Nephron (organoid): ENCODE data around the gene EFNB3.

Experiments used
- H3K27ac Mint-ChIP-seq, 3 experiments: 2 replicates each; pipeline ENCODE4 v1.8.0; 2020; ENCODE audit warnings: mixed read lengths in 3 of 3, mild to moderate bottlenecking in 2 of 3, moderate library complexity in 1 of 3
- H3K27me3 Mint-ChIP-seq: 2 replicates; pipeline ENCODE4 v1.8.0; 2021; ENCODE audit warnings: low read depth, mild to moderate bottlenecking, moderate library complexity, mixed read lengths
- H3K36me3 Mint-ChIP-seq: 2 replicates; pipeline ENCODE4 v1.8.0; 2020; ENCODE audit warnings: low read depth, mixed read lengths
- H3K4me1 Mint-ChIP-seq: 2 replicates; pipeline ENCODE4 v1.8.0; 2020; ENCODE audit warnings: mixed read lengths
- H3K4me3 Mint-ChIP-seq, 3 experiments: 2 replicates each; pipeline ENCODE4 v1.8.0; 2020; ENCODE audit warnings: mild to moderate bottlenecking in 3 of 3, mixed read lengths in 3 of 3, moderate library complexity in 2 of 3
- H3K9me3 Mint-ChIP-seq: 2 replicates; pipeline ENCODE4 v1.8.0; 2020; ENCODE audit warnings: mixed read lengths
- TF ChIP-seq, protein P1 (sequence below), 3 experiments: fragments of 200-600 bp; sonication (generic); IDR thresholded peaks; one replicate each; pipeline ENCODE4 v1.5.0; 2021; ENCODE audit warnings: antibody characterized with exemption in 3 of 3; ENCODE audit not compliant: unreplicated experiment in 3 of 3

EFNB3 gene, protein sequence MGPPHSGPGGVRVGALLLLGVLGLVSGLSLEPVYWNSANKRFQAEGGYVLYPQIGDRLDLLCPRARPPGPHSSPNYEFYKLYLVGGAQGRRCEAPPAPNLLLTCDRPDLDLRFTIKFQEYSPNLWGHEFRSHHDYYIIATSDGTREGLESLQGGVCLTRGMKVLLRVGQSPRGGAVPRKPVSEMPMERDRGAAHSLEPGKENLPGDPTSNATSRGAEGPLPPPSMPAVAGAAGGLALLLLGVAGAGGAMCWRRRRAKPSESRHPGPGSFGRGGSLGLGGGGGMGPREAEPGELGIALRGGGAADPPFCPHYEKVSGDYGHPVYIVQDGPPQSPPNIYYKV

DNA sequence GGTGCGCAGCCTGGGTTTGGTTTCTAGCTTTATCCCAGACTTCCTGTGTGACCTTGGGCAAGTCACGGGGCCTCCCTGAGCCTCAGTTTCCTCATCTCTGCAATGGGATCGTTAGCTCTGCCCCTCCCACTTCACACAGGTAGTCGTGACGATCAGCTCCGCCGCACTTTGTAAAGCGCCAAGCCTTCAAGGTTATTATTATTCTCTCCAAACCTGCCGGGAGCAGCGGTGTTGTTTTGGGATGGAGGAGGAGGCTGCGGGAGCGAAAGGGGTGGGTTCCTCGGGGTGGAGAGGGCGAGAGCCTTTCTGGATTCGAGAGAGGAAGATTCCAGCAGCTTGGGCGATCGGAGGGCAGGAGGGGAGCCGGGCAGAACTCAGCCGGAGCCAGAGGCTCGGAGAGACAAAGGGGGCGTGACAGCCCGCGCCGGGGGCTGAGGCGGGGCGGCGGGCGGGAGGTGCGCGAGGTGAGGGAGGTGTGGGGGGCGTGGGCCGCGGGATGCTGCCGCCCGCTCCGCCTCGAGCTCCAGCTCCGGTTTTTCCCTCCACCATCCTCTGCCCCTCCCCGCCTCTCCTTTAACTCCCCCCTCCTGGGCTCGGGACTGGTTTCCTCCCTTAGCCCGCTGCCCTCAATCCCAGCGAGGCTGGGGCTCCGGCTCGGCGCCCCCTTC, at the start of gene EFNB3:
Gene EFNB3, plus strand, starts transcription at position 602 of the 668 bp plus-strand sequence. CDS start 397 bp downstream, outside the sequence.
- H3K9me3 Mint-ChIP-seq, result no peaks in the 10 kb centered on the region
- H3K27ac Mint-ChIP-seq, result peak within 1 kb of the TSS in 2 of 3 experiments; percentile 65 to 90
- H3K27me3 Mint-ChIP-seq, result peaks cover 29% of the 10 kb centered on the region
- TF ChIP-seq, protein P1, sequence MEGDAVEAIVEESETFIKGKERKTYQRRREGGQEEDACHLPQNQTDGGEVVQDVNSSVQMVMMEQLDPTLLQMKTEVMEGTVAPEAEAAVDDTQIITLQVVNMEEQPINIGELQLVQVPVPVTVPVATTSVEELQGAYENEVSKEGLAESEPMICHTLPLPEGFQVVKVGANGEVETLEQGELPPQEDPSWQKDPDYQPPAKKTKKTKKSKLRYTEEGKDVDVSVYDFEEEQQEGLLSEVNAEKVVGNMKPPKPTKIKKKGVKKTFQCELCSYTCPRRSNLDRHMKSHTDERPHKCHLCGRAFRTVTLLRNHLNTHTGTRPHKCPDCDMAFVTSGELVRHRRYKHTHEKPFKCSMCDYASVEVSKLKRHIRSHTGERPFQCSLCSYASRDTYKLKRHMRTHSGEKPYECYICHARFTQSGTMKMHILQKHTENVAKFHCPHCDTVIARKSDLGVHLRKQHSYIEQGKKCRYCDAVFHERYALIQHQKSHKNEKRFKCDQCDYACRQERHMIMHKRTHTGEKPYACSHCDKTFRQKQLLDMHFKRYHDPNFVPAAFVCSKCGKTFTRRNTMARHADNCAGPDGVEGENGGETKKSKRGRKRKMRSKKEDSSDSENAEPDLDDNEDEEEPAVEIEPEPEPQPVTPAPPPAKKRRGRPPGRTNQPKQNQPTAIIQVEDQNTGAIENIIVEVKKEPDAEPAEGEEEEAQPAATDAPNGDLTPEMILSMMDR (IDR thresholded peaks at IDR 0.05; ENCODE audit: unreplicated experiment in 3 of 3), result no peak
- peaks cover 11% of the 10 kb centered on the region for H3K36me3 Mint-ChIP-seq
- H3K4me1 Mint-ChIP-seq, result peaks cover 27% of the 10 kb centered on the region
- H3K4me3 Mint-ChIP-seq, result peak within 1 kb of the TSS; percentile 89 to 94 (median 90)

DNA sequence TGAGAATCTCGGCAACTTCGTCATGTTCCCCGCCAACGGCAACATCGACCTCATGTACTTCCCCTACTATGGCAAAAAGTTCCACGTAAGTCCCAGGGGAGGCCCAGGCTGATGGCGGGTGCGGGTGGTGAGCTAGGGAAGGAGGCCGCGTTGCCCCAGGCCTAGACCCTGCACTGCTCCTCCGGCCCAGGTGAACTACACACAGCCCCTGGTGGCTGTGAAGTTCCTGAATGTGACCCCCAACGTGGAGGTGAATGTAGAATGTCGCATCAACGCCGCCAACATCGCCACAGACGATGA, 49.5 kb upstream of the EFNB3 start:
- Mint-ChIP-seq H3K27me3 (peaks cover 22% of the 10 kb centered on the region), H3K27ac (peak overlapping the region in 2 of 3 experiments; percentile 75 to 82), H3K36me3 (peaks cover 13% of the 10 kb centered on the region), H3K9me3 (no peaks in the 10 kb centered on the region), H3K4me1 (peaks cover 45% of the 10 kb centered on the region), H3K4me3 (no peak overlapping the region)
- TF ChIP-seq, protein P1 (IDR thresholded peaks at IDR 0.05; ENCODE audit: unreplicated experiment in 3 of 3), result no peak

DNA sequence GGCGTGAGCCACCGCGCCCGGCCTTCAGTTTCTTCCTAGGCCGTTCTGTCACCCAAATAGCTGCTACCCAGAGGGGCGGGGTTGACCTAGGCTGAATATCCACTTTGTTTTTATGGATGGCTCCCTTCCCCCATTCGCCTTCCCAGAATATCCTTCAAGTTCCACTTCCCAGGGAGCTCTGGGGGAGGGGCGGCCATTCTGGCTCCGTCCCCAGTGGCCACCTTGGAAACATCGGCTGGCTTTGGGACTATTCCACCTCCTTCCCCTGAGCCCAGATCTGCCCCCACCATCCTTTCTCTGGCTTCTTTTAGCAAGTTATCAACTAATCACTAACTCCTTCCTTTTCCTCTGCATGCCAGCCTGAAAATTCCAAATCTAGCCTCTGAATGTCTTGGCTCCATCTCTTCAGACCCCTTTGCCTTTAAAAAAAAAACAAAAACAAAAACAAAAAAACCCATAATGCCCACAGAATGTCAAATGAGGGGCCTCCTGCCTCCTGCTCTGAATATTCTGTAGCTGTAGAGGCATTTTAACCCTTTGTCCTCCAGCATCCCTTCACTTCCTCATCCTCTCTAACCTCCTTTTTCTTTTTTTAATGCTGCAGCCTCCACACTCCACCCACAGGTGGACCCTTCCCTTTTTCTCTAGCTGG, 47.9 kb upstream of the EFNB3 start:
- Mint-ChIP-seq H3K36me3 (peaks cover 13% of the 10 kb centered on the region), H3K9me3 (no peaks in the 10 kb centered on the region), H3K4me3 (peak overlapping the region; percentile 31 to 62 (median 44)), H3K27me3 (peaks cover 16% of the 10 kb centered on the region), H3K4me1 (peaks cover 39% of the 10 kb centered on the region), H3K27ac (peak overlapping the region; percentile 82 to 92 (median 82))
- TF ChIP-seq, protein P1 (IDR thresholded peaks at IDR 0.05; ENCODE audit: unreplicated experiment in 3 of 3), result no peak

DNA sequence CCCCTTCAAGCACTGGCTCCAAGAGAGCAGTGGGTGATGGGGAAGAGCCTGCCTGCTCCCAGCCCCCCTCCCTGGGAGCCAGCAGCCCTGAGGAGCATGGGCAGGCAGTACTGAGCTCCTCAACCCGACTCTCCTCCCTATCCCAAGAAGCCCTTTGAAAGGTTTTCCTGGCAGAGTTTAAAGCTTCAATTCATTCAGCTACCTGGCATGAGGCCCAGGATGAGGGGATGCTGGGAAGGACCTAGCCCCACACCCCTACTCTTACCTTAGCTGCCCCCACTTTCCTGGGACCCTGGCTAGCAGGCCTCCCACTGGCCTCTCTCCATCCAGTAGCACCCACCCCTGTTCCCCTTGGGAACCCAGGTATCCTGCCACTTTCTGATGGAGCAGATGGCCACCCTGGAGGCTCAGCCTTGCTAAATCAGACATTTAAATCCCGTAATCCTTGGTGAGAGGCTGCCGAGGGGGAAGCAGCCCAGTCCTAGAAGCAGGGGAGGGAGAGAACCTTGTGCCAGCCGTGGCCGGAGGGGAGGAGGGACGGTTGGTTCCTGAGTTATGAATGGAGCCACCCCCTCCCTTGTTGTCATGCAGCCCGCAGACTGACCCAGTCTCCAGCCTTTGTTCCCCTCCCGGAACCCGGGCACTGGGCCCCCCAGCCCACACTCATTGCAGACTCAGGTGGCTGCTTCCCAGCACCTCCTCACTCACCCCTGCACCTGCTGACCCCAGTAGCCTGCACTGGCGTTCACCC, 37.2 kb upstream of the EFNB3 start:
- no peak overlapping the region for H3K4me3 Mint-ChIP-seq
- H3K27me3 Mint-ChIP-seq, result no peaks in the 10 kb centered on the region
- TF ChIP-seq, protein P1 (IDR thresholded peaks at IDR 0.05; ENCODE audit: unreplicated experiment in 3 of 3), result no peak
- no peaks in the 10 kb centered on the region for H3K9me3 Mint-ChIP-seq
- H3K27ac Mint-ChIP-seq, result peak overlapping the region in 1 of 3 experiments; percentile 42
- H3K4me1 Mint-ChIP-seq, result no peaks in the 10 kb centered on the region
- peaks cover 50% of the 10 kb centered on the region for H3K36me3 Mint-ChIP-seq

DNA sequence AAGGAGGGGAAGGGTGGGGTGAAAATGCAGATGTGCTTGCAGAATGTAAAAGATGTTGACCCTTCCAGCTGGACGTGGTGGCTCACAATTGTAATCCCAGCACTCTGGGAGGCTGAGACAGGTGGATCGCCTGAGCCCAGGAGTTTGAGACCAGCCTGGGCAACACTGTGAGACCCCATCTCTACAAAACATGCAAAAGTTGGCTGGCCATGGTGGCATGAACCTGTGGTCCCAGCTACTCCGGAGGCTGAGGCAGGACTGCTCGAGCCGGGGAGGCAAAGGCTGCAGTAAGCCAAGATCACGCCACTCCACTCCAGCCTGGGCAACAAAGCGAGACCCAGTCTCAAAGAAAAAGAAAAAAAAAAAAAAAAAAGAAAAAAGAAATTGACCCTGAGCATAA, 36.5 kb upstream of the EFNB3 start:
- Mint-ChIP-seq H3K27me3 (no peaks in the 10 kb centered on the region), H3K36me3 (peaks cover 57% of the 10 kb centered on the region), H3K9me3 (peaks cover 3% of the 10 kb centered on the region), H3K4me1 (no peaks in the 10 kb centered on the region), H3K4me3 (no peak overlapping the region), H3K27ac (no peak overlapping the region)
- TF ChIP-seq, protein P1 (IDR thresholded peaks at IDR 0.05; ENCODE audit: unreplicated experiment in 3 of 3), result no peak
